T1000 (cell line): ENCODE data around the gene SPTLC3.
"Not testable (repeated sequence)": the region's sequence is repeated elsewhere in the genome, so short reads cannot be mapped to it uniquely, and the experiment has no call there.

Experiments
- DNase-seq: peaks from one replicate; lab custom pipeline; 2025; ENCODE audit warnings: mixed read lengths; lab: John Stamatoyannopoulos, UW

Gene SPTLC3

GRCh38 chr20:13008761-13009681, at the start of gene SPTLC3:
Gene SPTLC3 (plus strand): TSS chr20:13008972. CDS start chr20:13009268, 296 bp downstream.
- no peak for DNase-seq

GRCh38 chr20:12961725-12962124, 47.0 kb upstream of the SPTLC3 start:
- no peak for DNase-seq

- DNase-seq: no peak
Observed at GRCh38 chr20:12962895-12963294, 45.9 kb upstream of the SPTLC3 start.

GRCh38 chr20:12963416-12963815, 45.4 kb upstream of the SPTLC3 start:
- DNase-seq: no peak

- no peak for DNase-seq
Observed at GRCh38 chr20:12965212-12965869, 43.4 kb upstream of the SPTLC3 start.

- DNase-seq: no peak
Observed at GRCh38 chr20:12965870-12966251, 42.9 kb upstream of the SPTLC3 start.

- no peak for DNase-seq
Observed at GRCh38 chr20:12966468-12967085, 42.2 kb upstream of the SPTLC3 start.

- DNase-seq: no peak
Observed at GRCh38 chr20:12967932-12968331, 40.8 kb upstream of the SPTLC3 start.

GRCh38 chr20:12968472-12968871, 40.3 kb upstream of the SPTLC3 start:
- DNase-seq: no peak

- peak; percentile 38 for DNase-seq
Observed at GRCh38 chr20:12969071-12969669, 39.6 kb upstream of the SPTLC3 start.

GRCh38 chr20:12970372-12970821, 38.4 kb upstream of the SPTLC3 start:
- peak; percentile 44 for DNase-seq

GRCh38 chr20:12975833-12976608, 32.8 kb upstream of the SPTLC3 start:
- no peak for DNase-seq

GRCh38 chr20:12976720-12977309, 32.0 kb upstream of the SPTLC3 start:
- DNase-seq: no peak

- DNase-seq: no peak
Observed at GRCh38 chr20:12977328-12978125, 31.2 kb upstream of the SPTLC3 start.

GRCh38 chr20:12978126-12978394, 30.7 kb upstream of the SPTLC3 start:
- DNase-seq: no peak

- DNase-seq: no peak
Observed at GRCh38 chr20:12978613-12979495, 29.9 kb upstream of the SPTLC3 start.

GRCh38 chr20:12979713-12980112, 29.1 kb upstream of the SPTLC3 start:
- not testable (repeated sequence) for DNase-seq

- no peak for DNase-seq
Observed at GRCh38 chr20:12982098-12982497, 26.7 kb upstream of the SPTLC3 start.

GRCh38 chr20:12984069-12984765, 24.6 kb upstream of the SPTLC3 start:
- DNase-seq: no peak
